Measurements from ENCODE around the gene GPR85. TPM values are rescaled to one million over a fixed set of nuclear protein-coding genes. Genes with fewer than 3 reads are reported as not detected.

GPR85 gene
- total RNA-seq, 2 experiments from 2014 or later = not detected

DNA sequence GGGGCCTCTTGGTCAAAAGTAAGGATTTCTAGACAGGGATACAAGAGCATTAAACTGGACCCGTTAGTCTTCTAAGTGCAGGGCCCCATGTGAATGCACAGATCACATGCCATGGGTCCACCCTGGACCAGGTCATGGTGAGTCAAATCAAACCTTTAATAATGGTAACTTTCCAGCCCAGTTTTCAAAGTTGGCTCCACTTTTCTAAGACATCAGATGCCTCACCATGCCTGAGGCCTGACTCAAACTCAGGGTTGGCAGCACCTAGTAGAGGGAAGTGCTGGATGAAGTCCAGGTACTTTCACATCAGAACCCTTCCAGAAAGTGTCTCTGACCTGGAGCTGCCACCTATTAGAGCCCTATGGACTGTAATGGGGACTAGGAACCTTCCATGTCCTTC, 41.4 kb upstream of the GPR85 start:
- ChIA-PET POLR2A (no interaction called here), CTCF (no interaction called here)
- Mint-ChIP-seq H3K4me3 (no peak overlapping the region), H3K27me3 (peaks cover 8% of the 10 kb centered on the region), H3K9me3 (no peaks in the 10 kb centered on the region), H3K4me1 (ENCODE audit: low read depth) (no peaks in the 10 kb centered on the region), H3K27ac (no peak overlapping the region), H3K36me3 (ENCODE audit: low read depth) (no peaks in the 10 kb centered on the region)
- TF ChIP-seq, protein P1, sequence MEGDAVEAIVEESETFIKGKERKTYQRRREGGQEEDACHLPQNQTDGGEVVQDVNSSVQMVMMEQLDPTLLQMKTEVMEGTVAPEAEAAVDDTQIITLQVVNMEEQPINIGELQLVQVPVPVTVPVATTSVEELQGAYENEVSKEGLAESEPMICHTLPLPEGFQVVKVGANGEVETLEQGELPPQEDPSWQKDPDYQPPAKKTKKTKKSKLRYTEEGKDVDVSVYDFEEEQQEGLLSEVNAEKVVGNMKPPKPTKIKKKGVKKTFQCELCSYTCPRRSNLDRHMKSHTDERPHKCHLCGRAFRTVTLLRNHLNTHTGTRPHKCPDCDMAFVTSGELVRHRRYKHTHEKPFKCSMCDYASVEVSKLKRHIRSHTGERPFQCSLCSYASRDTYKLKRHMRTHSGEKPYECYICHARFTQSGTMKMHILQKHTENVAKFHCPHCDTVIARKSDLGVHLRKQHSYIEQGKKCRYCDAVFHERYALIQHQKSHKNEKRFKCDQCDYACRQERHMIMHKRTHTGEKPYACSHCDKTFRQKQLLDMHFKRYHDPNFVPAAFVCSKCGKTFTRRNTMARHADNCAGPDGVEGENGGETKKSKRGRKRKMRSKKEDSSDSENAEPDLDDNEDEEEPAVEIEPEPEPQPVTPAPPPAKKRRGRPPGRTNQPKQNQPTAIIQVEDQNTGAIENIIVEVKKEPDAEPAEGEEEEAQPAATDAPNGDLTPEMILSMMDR (IDR thresholded peaks at IDR 0.05) = no peak
- DNase-seq = no peak
- ATAC-seq (ENCODE audit: poor library complexity) = no peak
- no peaks in the 10 kb centered on the region for H3K27me3 ChIP-seq (ENCODE audit: control insufficient read depth in 1 of 2, insufficient read depth in 2 of 2, low read length in 2 of 2)
- no peak overlapping the region for H3K4me3 ChIP-seq (ENCODE audit: low read length)
- no peaks in the 10 kb centered on the region for H3K9me3 ChIP-seq (ENCODE audit: control insufficient read depth in 1 of 2, insufficient read depth in 1 of 2, low read length in 2 of 2)
- H3K36me3 ChIP-seq (ENCODE audit: insufficient read depth, low read length) = no peaks in the 10 kb centered on the region
- no peaks in the 10 kb centered on the region for H3K4me1 ChIP-seq (ENCODE audit: insufficient read depth, low read length)
- intact Hi-C loops (cut with DNase I, micrococcal nuclease) = no loop called here
- H3K27ac ChIP-seq (ENCODE audit: low read depth in 1 of 2, low read length in 2 of 2) = no peak overlapping the region

DNA sequence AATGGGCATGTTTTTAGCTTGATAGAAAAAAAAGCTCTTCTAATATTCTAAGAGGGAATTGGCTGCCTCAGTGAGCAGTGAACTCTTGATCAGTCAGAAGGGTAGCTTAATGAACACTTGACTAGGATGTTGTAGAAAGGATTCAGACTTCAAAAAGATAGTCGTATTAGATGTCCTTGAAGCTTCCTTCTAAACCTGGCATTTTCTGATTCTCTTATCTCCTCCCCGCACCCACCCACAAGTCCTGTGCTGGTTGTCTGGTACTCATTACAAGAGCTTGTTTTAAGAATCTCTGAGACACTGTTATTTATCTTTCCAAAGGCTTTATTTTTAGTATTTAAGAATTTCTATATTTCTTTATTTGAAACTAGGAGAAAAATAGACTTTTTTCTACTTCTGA, 39.1 kb upstream of the GPR85 start:
- Histone ChIP-seq H3K27ac (ENCODE audit: low read depth in 1 of 2, low read length in 2 of 2) (no peak overlapping the region), H3K27me3 (ENCODE audit: control insufficient read depth in 1 of 2, insufficient read depth in 2 of 2, low read length in 2 of 2) (no peaks in the 10 kb centered on the region), H3K4me3 (ENCODE audit: low read length) (no peak overlapping the region), H3K36me3 (ENCODE audit: insufficient read depth, low read length) (no peaks in the 10 kb centered on the region), H3K4me1 (ENCODE audit: insufficient read depth, low read length) (no peaks in the 10 kb centered on the region), H3K9me3 (ENCODE audit: control insufficient read depth in 1 of 2, insufficient read depth in 1 of 2, low read length in 2 of 2) (no peaks in the 10 kb centered on the region)
- H3K27me3 Mint-ChIP-seq = peaks cover 8% of the 10 kb centered on the region
- DNase-seq (no peak), ATAC-seq (ENCODE audit: poor library complexity) (no peak)
- TF ChIP-seq, protein P1 (IDR thresholded peaks at IDR 0.05) = no peak
- no peaks in the 10 kb centered on the region for H3K9me3 Mint-ChIP-seq
- intact Hi-C loops (cut with DNase I, micrococcal nuclease) = no loop called here
- H3K4me1 Mint-ChIP-seq (ENCODE audit: low read depth) = no peaks in the 10 kb centered on the region
- H3K4me3 Mint-ChIP-seq = no peak overlapping the region
- no peak overlapping the region for H3K27ac Mint-ChIP-seq
- CTCF ChIA-PET = no interaction called here
- POLR2A ChIA-PET = no interaction called here
- no peaks in the 10 kb centered on the region for H3K36me3 Mint-ChIP-seq (ENCODE audit: low read depth)

DNA sequence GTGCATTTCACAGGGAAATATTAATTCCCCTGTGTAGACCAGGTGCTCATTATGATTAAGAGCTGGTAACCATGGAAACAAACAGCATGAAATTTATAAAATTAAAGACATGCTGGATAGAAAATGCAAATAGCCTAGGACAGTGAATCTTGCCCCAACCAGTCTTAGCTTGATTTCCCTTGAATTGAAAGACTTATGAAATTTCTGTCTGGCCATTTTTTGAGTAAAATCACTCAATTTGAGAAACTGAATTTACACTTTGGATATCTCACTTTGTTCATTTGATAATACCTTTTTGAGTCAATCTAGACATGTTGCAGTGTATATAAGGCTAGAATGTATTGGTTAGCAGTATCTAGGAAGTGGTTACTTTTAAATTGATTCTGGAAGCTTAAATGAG, 36.1 kb upstream of the GPR85 start:
- Mint-ChIP-seq H3K36me3 (ENCODE audit: low read depth) (peaks cover 7% of the 10 kb centered on the region), H3K4me1 (ENCODE audit: low read depth) (peaks cover 15% of the 10 kb centered on the region), H3K27me3 (peaks cover 8% of the 10 kb centered on the region), H3K27ac (no peak overlapping the region), H3K9me3 (no peaks in the 10 kb centered on the region), H3K4me3 (no peak overlapping the region)
- Histone ChIP-seq H3K9me3 (ENCODE audit: control insufficient read depth in 1 of 2, insufficient read depth in 1 of 2, low read length in 2 of 2) (no peaks in the 10 kb centered on the region), H3K27ac (ENCODE audit: low read depth in 1 of 2, low read length in 2 of 2) (no peak overlapping the region), H3K36me3 (ENCODE audit: insufficient read depth, low read length) (no peaks in the 10 kb centered on the region), H3K27me3 (ENCODE audit: control insufficient read depth in 1 of 2, insufficient read depth in 2 of 2, low read length in 2 of 2) (no peaks in the 10 kb centered on the region), H3K4me3 (ENCODE audit: low read length) (no peak overlapping the region), H3K4me1 (ENCODE audit: insufficient read depth, low read length) (peaks cover 4% of the 10 kb centered on the region)
- ATAC-seq (ENCODE audit: poor library complexity) (no peak), DNase-seq (no peak)
- TF ChIP-seq, protein P1 (IDR thresholded peaks at IDR 0.05) = no peak
- CTCF ChIA-PET = no interaction called here
- POLR2A ChIA-PET = no interaction called here
- intact Hi-C loops (cut with DNase I, micrococcal nuclease) = no loop called here
